ENCODE data around the gene MOB1B.
A peak's percentile ranks its signal among the peaks of the same experiment; 100 is the strongest.
"Not testable (repeated sequence)": the region's sequence is repeated elsewhere in the genome, so short reads cannot be mapped to it uniquely, and the experiment has no call there.

The MOB1B gene

GRCh38 chr4:70996018-70996360 is 93.8 kb downstream of the MOB1B start:
- peaks cover 13% of the 10 kb centered on the region; the same call in 1 of the 2 replicates for H3K36me3 ChIP-seq (replicated peaks; ENCODE audit: insufficient read depth, low read length)

GRCh38 chr4:70997036-70997435 is 94.9 kb downstream of the MOB1B start:
- Histone ChIP-seq H3K4me1 (ENCODE audit: low read length) (peaks cover 23% of the 10 kb centered on the region; the same call in 1 of the 2 replicates), H2AFZ (ENCODE audit: low read length) (no peak overlapping the region), H4K20me1 (ENCODE audit: insufficient read depth, low read length) (peaks cover 8% of the 10 kb centered on the region; the same call in 1 of the 2 replicates), H3K27me3 (replicated peaks; ENCODE audit: insufficient read depth, low read length) (no peaks in the 10 kb centered on the region), H3K27ac (ENCODE audit: low read length) (no peak overlapping the region), H3K36me3 (replicated peaks; ENCODE audit: insufficient read depth, low read length) (peaks cover 13% of the 10 kb centered on the region; the same call in 1 of the 2 replicates), H3K79me2 (ENCODE audit: low read length) (peaks cover 86% of the 10 kb centered on the region), H3K4me3 (ENCODE audit: low read length) (no peak overlapping the region), H3F3A (ENCODE audit: insufficient read depth, low read length) (peaks cover 18% of the 10 kb centered on the region), H3K9me2 (replicated peaks; ENCODE audit: insufficient read depth, low read length) (no peaks in the 10 kb centered on the region), H3K9me3 (replicated peaks; ENCODE audit: insufficient read depth, low read length) (no peaks in the 10 kb centered on the region), H3K4me2 (ENCODE audit: low read depth, low read length) (peak overlapping the region; percentile 86; the same call in 1 of the 2 replicates), H3K9ac (ENCODE audit: low read length) (no peak overlapping the region)
- TF ChIP-seq, protein P1, sequence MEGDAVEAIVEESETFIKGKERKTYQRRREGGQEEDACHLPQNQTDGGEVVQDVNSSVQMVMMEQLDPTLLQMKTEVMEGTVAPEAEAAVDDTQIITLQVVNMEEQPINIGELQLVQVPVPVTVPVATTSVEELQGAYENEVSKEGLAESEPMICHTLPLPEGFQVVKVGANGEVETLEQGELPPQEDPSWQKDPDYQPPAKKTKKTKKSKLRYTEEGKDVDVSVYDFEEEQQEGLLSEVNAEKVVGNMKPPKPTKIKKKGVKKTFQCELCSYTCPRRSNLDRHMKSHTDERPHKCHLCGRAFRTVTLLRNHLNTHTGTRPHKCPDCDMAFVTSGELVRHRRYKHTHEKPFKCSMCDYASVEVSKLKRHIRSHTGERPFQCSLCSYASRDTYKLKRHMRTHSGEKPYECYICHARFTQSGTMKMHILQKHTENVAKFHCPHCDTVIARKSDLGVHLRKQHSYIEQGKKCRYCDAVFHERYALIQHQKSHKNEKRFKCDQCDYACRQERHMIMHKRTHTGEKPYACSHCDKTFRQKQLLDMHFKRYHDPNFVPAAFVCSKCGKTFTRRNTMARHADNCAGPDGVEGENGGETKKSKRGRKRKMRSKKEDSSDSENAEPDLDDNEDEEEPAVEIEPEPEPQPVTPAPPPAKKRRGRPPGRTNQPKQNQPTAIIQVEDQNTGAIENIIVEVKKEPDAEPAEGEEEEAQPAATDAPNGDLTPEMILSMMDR (IDR thresholded peaks at IDR 0.05; ENCODE audit: low read length): no peak
- no peak for TF ChIP-seq EZH2phosphoT487 (IDR thresholded peaks at IDR 0.05; ENCODE audit: low read length)
- TF ChIP-seq EZH2 (optimal IDR thresholded peaks at IDR 0.05; ENCODE audit: low read depth, low read length): no peak
- no peak for DNase-seq

More at GRCh38 chr4:70996018-70996360, 93.8 kb downstream of the MOB1B start:
- Histone ChIP-seq H3K9ac (ENCODE audit: low read length) (no peak overlapping the region), H3K27ac (ENCODE audit: low read length) (no peak overlapping the region), H3K4me2 (ENCODE audit: low read depth, low read length) (peak overlapping the region; percentile 86), H4K20me1 (ENCODE audit: insufficient read depth, low read length) (peaks cover 8% of the 10 kb centered on the region; the same call in 1 of the 2 replicates), H2AFZ (ENCODE audit: low read length) (no peak overlapping the region), H3K79me2 (ENCODE audit: low read length) (peaks cover 76% of the 10 kb centered on the region), H3K9me3 (replicated peaks; ENCODE audit: insufficient read depth, low read length) (no peaks in the 10 kb centered on the region), H3K4me3 (ENCODE audit: low read length) (peak overlapping the region; percentile 98), H3K27me3 (replicated peaks; ENCODE audit: insufficient read depth, low read length) (no peaks in the 10 kb centered on the region), H3K4me1 (ENCODE audit: low read length) (peaks cover 23% of the 10 kb centered on the region; the same call in 1 of the 2 replicates), H3F3A (ENCODE audit: insufficient read depth, low read length) (peaks cover 18% of the 10 kb centered on the region), H3K9me2 (replicated peaks; ENCODE audit: insufficient read depth, low read length) (no peaks in the 10 kb centered on the region)
- DNase-seq: no peak
- TF ChIP-seq EZH2phosphoT487 (IDR thresholded peaks at IDR 0.05; ENCODE audit: low read length) (no peak), EZH2 (optimal IDR thresholded peaks at IDR 0.05; ENCODE audit: low read depth, low read length) (no peak)
- TF ChIP-seq, protein P1 (IDR thresholded peaks at IDR 0.05; ENCODE audit: low read length): no peak

GRCh38 chr4:70997546-70997945 is 95.4 kb downstream of the MOB1B start:
- Histone ChIP-seq H3K27ac (ENCODE audit: low read length) (no peak overlapping the region), H3K4me3 (ENCODE audit: low read length) (no peak overlapping the region), H3K4me1 (ENCODE audit: low read length) (peaks cover 20% of the 10 kb centered on the region; the same call in 1 of the 2 replicates), H3K4me2 (ENCODE audit: low read depth, low read length) (no peak overlapping the region), H3K9ac (ENCODE audit: low read length) (no peak overlapping the region), H3F3A (ENCODE audit: insufficient read depth, low read length) (peaks cover 18% of the 10 kb centered on the region), H4K20me1 (ENCODE audit: insufficient read depth, low read length) (peaks cover 8% of the 10 kb centered on the region; the same call in 1 of the 2 replicates), H3K27me3 (replicated peaks; ENCODE audit: insufficient read depth, low read length) (no peaks in the 10 kb centered on the region), H3K9me3 (replicated peaks; ENCODE audit: insufficient read depth, low read length) (no peaks in the 10 kb centered on the region), H3K36me3 (replicated peaks; ENCODE audit: insufficient read depth, low read length) (peaks cover 13% of the 10 kb centered on the region; the same call in 1 of the 2 replicates), H3K9me2 (replicated peaks; ENCODE audit: insufficient read depth, low read length) (no peaks in the 10 kb centered on the region), H3K79me2 (ENCODE audit: low read length) (peaks cover 91% of the 10 kb centered on the region), H2AFZ (ENCODE audit: low read length) (no peak overlapping the region)
- DNase-seq: no peak
- TF ChIP-seq, protein P1 (IDR thresholded peaks at IDR 0.05; ENCODE audit: low read length): no peak
- no peak for TF ChIP-seq EZH2 (optimal IDR thresholded peaks at IDR 0.05; ENCODE audit: low read depth, low read length)
- TF ChIP-seq EZH2phosphoT487 (IDR thresholded peaks at IDR 0.05; ENCODE audit: low read length): no peak

DNA sequence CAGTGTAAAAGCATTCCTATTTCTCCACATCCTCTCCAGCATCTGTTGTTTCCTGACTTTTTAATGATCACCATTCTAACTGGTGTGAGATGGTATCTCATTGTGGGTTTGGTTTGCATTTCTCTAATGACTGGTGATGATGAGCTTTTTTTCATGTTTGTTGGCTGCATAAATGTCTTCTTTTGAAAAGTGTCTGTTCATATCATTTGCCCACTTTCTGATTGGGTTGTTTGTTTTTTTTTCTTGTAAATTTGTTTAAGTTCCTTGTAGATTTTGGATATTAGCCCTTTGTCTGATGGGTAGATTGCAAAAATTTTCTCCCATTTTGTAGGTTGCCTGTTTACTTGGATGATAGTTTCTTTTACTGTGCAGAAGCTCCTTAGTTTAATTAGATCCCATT is 97.5 kb downstream of the MOB1B start:
- H3K4me2 ChIP-seq (ENCODE audit: low read depth, low read length); H3K9me2 ChIP-seq (replicated peaks; ENCODE audit: insufficient read depth, low read length); H2AFZ ChIP-seq (ENCODE audit: low read length); DNase-seq; H3K9ac ChIP-seq (ENCODE audit: low read length); H3F3A ChIP-seq (ENCODE audit: insufficient read depth, low read length); H3K27me3 ChIP-seq (replicated peaks; ENCODE audit: insufficient read depth, low read length); H3K27ac ChIP-seq (ENCODE audit: low read length); H3K4me3 ChIP-seq (ENCODE audit: low read length); H3K9me3 ChIP-seq (replicated peaks; ENCODE audit: insufficient read depth, low read length): not testable (repeated sequence)
- Histone ChIP-seq H3K36me3 (replicated peaks; ENCODE audit: insufficient read depth, low read length) (peaks cover 13% of the 10 kb centered on the region; the same call in 1 of the 2 replicates), H3K4me1 (ENCODE audit: low read length) (peaks cover 25% of the 10 kb centered on the region), H4K20me1 (ENCODE audit: insufficient read depth, low read length) (peaks cover 12% of the 10 kb centered on the region), H3K79me2 (ENCODE audit: low read length) (peaks cover 95% of the 10 kb centered on the region)

DNA sequence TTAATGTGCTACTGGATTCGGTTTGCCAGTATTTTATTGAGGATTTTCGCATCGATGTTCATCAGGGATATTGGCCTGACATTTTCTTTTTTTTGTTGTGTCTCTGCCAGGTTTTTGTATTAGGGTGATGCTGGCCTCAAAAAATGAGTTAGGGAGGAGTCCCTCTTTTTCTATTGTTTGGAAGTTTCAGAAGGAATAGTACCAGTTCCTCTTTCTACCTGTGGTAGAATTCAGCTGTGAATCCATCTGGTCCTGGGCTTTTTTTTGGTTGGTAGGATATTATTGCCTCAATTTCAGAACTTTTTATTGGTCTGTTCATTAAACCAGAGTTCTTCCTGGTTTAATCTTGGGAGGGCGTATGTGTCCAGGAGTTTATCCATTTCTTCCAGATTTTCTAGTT is 99.2 kb downstream of the MOB1B start:
- H3K9me3 ChIP-seq (replicated peaks; ENCODE audit: insufficient read depth, low read length); H3K27ac ChIP-seq (ENCODE audit: low read length); H3K27me3 ChIP-seq (replicated peaks; ENCODE audit: insufficient read depth, low read length); H4K20me1 ChIP-seq (ENCODE audit: insufficient read depth, low read length); H2AFZ ChIP-seq (ENCODE audit: low read length); H3K9ac ChIP-seq (ENCODE audit: low read length); H3K4me3 ChIP-seq (ENCODE audit: low read length); H3K9me2 ChIP-seq (replicated peaks; ENCODE audit: insufficient read depth, low read length); H3K4me2 ChIP-seq (ENCODE audit: low read depth, low read length); DNase-seq: not testable (repeated sequence)
- peaks cover 84% of the 10 kb centered on the region for H3K79me2 ChIP-seq (ENCODE audit: low read length)
- peaks cover 16% of the 10 kb centered on the region for H3F3A ChIP-seq (ENCODE audit: insufficient read depth, low read length)
- H3K36me3 ChIP-seq (replicated peaks; ENCODE audit: insufficient read depth, low read length): peaks cover 13% of the 10 kb centered on the region; the same call in 1 of the 2 replicates
- peaks cover 16% of the 10 kb centered on the region for H3K4me1 ChIP-seq (ENCODE audit: low read length)

Data from MM.1S (cell line).